GM06990 (cell line): ENCODE data around the gene RIN3.

Source experiments
- DNase-seq: peaks from one replicate; pipeline ENCODE4 v3.0.0-alpha.2; 2011; ENCODE audit not compliant: insufficient read length; ENCODE audit errors: extremely low read depth
- H3K27me3 ChIP-seq: replicated peaks from 2 replicates; pipeline ENCODE4 v1.6.0; 2011; ENCODE audit warnings: low read length; ENCODE audit not compliant: control insufficient read depth, insufficient read depth
- H3K36me3 ChIP-seq: 2 replicates; pipeline ENCODE4 v1.5.1; 2011; ENCODE audit warnings: low read length; ENCODE audit not compliant: control insufficient read depth, insufficient read depth
- H3K4me3 ChIP-seq: replicated peaks from 2 replicates; pipeline ENCODE4 v1.5.1; 2011; ENCODE audit warnings: low read depth, mild to moderate bottlenecking, control low read depth, low read length
- TF ChIP-seq, protein P1 (sequence below): IDR thresholded peaks from 2 replicates; pipeline ENCODE4 v1.5.1; 2011; ENCODE audit warnings: low read length, control low read depth, mild to moderate bottlenecking, inconsistent platforms; ENCODE audit not compliant: insufficient read depth, poor library complexity, severe bottlenecking

Gene RIN3

DNA sequence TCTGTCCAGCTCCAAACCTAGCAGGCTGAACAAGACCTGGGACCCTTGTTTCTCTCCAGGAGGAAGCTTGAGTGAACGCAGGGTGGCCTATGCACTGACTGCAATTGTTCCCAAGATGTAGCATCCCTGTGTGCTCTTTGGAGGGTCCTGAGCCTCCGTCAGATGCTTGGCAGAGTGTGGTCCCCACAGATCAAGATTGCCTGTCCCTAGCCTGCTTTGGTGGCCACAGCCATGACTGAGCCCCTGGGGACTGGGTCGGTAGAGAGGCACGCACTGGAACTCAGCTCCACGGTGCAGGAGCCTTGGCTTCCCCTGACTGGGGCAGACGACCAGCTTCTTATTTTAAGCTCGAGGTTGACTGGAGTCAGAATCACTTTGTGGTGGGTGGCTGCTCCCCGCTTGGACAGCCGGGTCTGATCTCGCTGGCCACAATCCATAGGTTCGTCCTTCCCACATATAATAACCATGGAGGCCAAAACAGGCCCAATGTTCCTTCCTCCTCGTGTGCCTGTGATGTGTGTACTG, 137.1 kb downstream of the RIN3 start:
- Histone ChIP-seq H3K4me3 (no peak overlapping the region), H3K36me3 (peaks cover 4% of the 10 kb centered on the region), H3K27me3 (no peaks in the 10 kb centered on the region)
- TF ChIP-seq, protein P1, sequence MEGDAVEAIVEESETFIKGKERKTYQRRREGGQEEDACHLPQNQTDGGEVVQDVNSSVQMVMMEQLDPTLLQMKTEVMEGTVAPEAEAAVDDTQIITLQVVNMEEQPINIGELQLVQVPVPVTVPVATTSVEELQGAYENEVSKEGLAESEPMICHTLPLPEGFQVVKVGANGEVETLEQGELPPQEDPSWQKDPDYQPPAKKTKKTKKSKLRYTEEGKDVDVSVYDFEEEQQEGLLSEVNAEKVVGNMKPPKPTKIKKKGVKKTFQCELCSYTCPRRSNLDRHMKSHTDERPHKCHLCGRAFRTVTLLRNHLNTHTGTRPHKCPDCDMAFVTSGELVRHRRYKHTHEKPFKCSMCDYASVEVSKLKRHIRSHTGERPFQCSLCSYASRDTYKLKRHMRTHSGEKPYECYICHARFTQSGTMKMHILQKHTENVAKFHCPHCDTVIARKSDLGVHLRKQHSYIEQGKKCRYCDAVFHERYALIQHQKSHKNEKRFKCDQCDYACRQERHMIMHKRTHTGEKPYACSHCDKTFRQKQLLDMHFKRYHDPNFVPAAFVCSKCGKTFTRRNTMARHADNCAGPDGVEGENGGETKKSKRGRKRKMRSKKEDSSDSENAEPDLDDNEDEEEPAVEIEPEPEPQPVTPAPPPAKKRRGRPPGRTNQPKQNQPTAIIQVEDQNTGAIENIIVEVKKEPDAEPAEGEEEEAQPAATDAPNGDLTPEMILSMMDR = no peak
- DNase-seq = no peak

DNA sequence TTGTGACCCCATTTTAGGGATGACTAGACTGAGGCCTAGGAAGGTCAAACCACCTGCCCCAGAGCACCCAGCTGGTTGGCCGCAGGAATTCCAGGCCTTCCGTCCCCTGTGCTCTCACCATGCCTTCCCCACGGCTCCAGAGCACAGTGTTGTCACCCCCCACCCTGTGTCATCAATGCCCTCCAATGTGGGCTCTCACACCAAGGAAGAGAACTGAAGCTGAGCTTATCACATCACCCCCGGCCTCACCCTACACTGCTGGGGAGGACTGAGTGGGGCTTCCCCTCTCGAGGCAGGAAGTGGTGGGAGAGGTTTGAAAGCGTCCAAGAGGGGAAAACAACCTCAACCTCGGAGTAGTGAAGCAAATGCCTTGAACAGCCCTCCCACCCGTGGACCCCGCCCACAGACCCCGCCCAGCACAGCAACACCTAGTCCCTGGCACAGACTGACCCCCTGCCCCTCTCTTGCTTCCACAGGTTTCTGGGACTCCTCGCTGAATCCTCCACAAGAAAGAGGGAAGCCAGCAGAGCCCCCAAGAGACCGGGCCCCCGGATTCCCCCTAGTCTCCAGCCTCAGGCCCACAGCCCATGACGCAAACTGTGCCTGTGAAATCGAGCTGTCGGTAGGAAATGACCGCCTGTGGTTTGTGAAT, 137.7 kb downstream of the RIN3 start:
- H3K27me3 ChIP-seq = no peaks in the 10 kb centered on the region
- peak; percentile 86 for DNase-seq
- TF ChIP-seq, protein P1 = no peak
- H3K4me3 ChIP-seq = peak overlapping the region; percentile 63
- H3K36me3 ChIP-seq = peaks cover 4% of the 10 kb centered on the region

DNA sequence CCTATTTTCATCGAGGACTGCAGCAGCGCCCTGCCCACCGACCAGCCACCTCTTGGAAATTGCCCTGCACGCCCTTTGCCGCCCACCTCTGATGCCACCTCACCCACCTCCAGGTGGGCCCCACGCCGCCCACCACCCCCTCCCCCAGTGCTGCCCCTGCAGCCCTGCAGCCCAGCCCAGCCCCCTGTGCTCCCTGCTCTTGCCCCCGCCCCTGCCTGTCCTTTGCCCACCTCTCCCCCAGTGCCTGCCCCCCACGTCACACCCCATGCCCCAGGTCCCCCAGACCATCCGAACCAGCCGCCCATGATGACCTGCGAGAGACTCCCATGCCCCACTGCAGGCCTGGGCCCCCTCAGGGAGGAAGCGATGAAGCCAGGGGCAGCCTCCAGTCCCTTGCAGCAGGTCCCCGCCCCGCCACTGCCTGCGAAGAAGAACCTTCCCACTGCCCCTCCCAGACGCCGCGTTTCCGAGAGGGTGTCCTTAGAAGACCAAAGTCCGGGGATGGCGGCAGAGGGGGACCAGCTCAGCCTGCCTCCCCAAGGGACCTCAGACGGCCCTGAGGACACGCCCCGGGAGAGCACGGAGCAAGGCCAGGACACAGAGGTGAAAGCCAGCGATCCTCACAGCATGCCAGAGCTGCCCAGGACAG, 138.3 kb downstream of the RIN3 start:
- TF ChIP-seq, protein P1 = no peak
- Histone ChIP-seq H3K4me3 (peak overlapping the region; percentile 63), H3K36me3 (peaks cover 4% of the 10 kb centered on the region), H3K27me3 (no peaks in the 10 kb centered on the region)
- DNase-seq = peak; percentile 53

DNA sequence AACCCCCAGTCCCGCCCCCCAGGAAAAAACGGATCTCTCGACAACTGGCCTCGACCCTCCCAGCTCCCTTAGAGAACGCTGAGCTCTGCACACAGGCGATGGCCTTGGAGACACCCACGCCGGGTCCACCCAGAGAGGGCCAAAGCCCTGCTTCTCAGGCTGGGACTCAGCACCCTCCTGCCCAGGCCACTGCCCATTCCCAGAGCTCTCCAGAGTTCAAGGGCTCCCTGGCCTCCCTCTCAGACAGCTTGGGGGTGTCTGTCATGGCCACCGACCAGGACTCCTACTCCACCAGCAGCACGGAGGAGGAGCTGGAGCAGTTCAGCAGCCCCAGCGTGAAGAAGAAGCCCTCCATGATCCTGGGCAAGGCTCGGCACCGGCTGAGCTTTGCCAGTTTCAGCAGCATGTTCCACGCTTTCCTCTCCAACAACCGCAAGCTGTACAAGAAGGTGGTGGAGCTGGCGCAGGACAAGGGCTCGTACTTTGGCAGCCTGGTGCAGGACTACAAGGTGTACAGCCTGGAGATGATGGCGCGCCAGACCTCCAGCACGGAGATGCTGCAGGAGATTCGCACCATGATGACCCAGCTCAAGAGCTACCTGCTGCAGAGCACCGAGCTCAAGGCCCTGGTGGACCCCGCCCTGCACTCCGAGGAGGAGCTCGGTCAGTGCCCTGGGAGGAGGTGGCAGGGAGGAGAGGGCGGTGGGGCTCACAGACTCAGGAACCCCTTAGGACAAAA, 139.0 kb downstream of the RIN3 start:
- TF ChIP-seq, protein P1 = no peak
- peaks cover 4% of the 10 kb centered on the region for H3K36me3 ChIP-seq
- peak overlapping the region; percentile 63 for H3K4me3 ChIP-seq
- no peaks in the 10 kb centered on the region for H3K27me3 ChIP-seq
- DNase-seq = no peak

DNA sequence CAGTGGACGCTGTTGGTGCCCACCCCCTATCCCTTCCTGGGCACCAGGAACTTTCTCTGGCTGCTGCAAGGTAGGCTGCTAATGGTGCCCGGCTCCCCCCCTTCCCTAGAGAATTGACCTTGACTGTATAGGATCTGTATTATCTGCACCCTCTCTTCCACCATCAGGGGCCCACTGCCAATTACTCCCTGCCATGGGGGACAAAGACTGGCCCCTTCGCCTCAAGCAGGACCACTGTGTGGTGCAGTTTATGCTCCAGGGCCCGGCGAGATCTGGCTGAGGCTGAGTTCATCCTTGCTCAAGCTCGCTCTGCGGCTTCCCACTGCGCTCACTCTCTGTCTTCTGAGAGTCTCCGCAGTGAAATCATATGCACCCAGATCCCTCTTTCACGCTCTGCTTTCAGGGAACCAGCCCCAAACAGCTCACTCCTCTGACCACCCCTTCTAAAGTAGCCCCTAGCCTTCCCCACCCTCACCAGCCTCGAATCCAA, 139.6 kb downstream of the RIN3 start:
- Histone ChIP-seq H3K27me3 (no peaks in the 10 kb centered on the region), H3K36me3 (peaks cover 6% of the 10 kb centered on the region), H3K4me3 (peak overlapping the region; percentile 63)
- no peak for DNase-seq
- TF ChIP-seq, protein P1 = no peak
